ENCODE measurements around the gene PMS1.

- TF ChIP-seq POLR2A (IDR thresholded peaks at IDR 0.05) (no peak), CTCF (IDR thresholded peaks at IDR 0.05 in 4 of 5, conservative IDR thresholded peaks at IDR 0.05 in 1 of 5) (peak in 1 of 5 experiments; percentile 1)
Measured at GRCh38 chr2:189799030-189799331, 14.7 kb downstream of the PMS1 start.
